ENCODE results near the gene USP47.

- TF ChIP-seq, protein P1, sequence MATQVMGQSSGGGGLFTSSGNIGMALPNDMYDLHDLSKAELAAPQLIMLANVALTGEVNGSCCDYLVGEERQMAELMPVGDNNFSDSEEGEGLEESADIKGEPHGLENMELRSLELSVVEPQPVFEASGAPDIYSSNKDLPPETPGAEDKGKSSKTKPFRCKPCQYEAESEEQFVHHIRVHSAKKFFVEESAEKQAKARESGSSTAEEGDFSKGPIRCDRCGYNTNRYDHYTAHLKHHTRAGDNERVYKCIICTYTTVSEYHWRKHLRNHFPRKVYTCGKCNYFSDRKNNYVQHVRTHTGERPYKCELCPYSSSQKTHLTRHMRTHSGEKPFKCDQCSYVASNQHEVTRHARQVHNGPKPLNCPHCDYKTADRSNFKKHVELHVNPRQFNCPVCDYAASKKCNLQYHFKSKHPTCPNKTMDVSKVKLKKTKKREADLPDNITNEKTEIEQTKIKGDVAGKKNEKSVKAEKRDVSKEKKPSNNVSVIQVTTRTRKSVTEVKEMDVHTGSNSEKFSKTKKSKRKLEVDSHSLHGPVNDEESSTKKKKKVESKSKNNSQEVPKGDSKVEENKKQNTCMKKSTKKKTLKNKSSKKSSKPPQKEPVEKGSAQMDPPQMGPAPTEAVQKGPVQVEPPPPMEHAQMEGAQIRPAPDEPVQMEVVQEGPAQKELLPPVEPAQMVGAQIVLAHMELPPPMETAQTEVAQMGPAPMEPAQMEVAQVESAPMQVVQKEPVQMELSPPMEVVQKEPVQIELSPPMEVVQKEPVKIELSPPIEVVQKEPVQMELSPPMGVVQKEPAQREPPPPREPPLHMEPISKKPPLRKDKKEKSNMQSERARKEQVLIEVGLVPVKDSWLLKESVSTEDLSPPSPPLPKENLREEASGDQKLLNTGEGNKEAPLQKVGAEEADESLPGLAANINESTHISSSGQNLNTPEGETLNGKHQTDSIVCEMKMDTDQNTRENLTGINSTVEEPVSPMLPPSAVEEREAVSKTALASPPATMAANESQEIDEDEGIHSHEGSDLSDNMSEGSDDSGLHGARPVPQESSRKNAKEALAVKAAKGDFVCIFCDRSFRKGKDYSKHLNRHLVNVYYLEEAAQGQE (tag by site-specific recombination; IDR thresholded peaks at IDR 0.05): no peak
- no peak for TF ChIP-seq ZNF777 (tag by site-specific recombination; IDR thresholded peaks at IDR 0.05; ENCODE audit: borderline replicate concordance)
- TF ChIP-seq ZNF830 (tag by site-specific recombination; IDR thresholded peaks at IDR 0.05; ENCODE audit: low read depth): no peak
- TF ChIP-seq, protein P2, sequence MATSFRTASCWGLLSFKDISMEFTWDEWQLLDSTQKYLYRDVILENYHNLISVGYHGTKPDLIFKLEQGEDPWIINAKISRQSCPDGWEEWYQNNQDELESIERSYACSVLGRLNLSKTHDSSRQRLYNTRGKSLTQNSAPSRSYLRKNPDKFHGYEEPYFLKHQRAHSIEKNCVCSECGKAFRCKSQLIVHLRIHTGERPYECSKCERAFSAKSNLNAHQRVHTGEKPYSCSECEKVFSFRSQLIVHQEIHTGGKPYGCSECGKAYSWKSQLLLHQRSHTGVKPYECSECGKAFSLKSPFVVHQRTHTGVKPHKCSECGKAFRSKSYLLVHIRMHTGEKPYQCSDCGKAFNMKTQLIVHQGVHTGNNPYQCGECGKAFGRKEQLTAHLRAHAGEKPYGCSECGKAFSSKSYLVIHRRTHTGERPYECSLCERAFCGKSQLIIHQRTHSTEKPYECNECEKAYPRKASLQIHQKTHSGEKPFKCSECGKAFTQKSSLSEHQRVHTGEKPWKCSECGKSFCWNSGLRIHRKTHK (tag by site-specific recombination; IDR thresholded peaks at IDR 0.05): no peak
- no peak for TF ChIP-seq ZNF274 (IDR thresholded peaks at IDR 0.05; ENCODE audit: low read length)
- TF ChIP-seq ZNF274 (tag by site-specific recombination; IDR thresholded peaks at IDR 0.05; ENCODE audit: borderline replicate concordance): no peak
- no peak for TF ChIP-seq PBX3 (CRISPR knock-in tag; IDR thresholded peaks at IDR 0.05)
- TF ChIP-seq, protein P3, sequence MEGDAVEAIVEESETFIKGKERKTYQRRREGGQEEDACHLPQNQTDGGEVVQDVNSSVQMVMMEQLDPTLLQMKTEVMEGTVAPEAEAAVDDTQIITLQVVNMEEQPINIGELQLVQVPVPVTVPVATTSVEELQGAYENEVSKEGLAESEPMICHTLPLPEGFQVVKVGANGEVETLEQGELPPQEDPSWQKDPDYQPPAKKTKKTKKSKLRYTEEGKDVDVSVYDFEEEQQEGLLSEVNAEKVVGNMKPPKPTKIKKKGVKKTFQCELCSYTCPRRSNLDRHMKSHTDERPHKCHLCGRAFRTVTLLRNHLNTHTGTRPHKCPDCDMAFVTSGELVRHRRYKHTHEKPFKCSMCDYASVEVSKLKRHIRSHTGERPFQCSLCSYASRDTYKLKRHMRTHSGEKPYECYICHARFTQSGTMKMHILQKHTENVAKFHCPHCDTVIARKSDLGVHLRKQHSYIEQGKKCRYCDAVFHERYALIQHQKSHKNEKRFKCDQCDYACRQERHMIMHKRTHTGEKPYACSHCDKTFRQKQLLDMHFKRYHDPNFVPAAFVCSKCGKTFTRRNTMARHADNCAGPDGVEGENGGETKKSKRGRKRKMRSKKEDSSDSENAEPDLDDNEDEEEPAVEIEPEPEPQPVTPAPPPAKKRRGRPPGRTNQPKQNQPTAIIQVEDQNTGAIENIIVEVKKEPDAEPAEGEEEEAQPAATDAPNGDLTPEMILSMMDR (tag by site-specific recombination; IDR thresholded peaks at IDR 0.05): no peak
- no peak for TF ChIP-seq ZNF132 (tag by site-specific recombination; IDR thresholded peaks at IDR 0.05; ENCODE audit: borderline replicate concordance)
- no peak for TF ChIP-seq ZNF335 (tag by site-specific recombination; conservative IDR thresholded peaks at IDR 0.05)
- TF ChIP-seq, protein P4, sequence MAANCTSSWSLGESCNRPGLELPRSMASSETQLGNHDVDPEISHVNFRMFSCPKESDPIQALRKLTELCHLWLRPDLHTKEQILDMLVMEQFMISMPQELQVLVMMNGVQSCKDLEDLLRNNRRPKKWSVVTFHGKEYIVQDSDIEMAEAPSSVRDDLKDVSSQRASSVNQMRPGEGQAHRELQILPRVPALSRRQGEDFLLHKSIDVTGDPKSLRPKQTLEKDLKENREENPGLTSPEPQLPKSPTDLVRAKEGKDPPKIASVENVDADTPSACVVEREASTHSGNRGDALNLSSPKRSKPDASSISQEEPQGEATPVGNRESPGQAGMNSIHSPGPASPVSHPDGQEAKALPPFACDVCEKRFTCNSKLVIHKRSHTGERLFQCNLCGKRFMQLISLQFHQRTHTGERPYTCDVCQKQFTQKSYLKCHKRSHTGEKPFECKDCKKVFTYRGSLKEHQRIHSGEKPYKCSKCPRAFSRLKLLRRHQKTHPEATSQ (tag by site-specific recombination; IDR thresholded peaks at IDR 0.05): no peak
- no peak for TF ChIP-seq SALL2 (tag by site-specific recombination; IDR thresholded peaks at IDR 0.05; ENCODE audit: borderline replicate concordance)
- TF ChIP-seq, protein P5, sequence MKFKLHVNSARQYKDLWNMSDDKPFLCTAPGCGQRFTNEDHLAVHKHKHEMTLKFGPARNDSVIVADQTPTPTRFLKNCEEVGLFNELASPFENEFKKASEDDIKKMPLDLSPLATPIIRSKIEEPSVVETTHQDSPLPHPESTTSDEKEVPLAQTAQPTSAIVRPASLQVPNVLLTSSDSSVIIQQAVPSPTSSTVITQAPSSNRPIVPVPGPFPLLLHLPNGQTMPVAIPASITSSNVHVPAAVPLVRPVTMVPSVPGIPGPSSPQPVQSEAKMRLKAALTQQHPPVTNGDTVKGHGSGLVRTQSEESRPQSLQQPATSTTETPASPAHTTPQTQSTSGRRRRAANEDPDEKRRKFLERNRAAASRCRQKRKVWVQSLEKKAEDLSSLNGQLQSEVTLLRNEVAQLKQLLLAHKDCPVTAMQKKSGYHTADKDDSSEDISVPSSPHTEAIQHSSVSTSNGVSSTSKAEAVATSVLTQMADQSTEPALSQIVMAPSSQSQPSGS (tag by site-specific recombination; IDR thresholded peaks at IDR 0.05; ENCODE audit: low read depth): no peak
Observed at GRCh38 chr11:11964774-11965150, 123.0 kb downstream of the USP47 start.

Data from HEK293 (cell line).